Sigmoid colon (tissue), 4 donors: ENCODE measurements around the gene DES.
A peak's percentile ranks its signal among the peaks of the same experiment; 100 is the strongest.

Source experiments
- CTCF ChIP-seq, 4 experiments: fragments of 450-650 bp in 3 of 4; fragments of 200-600 bp in 1 of 4; IDR thresholded peaks; one replicate each; pipeline ENCODE4 v1.5.1; 2016 to 2019; ENCODE audit warnings: antibody characterized with exemption in 4 of 4, mild to moderate bottlenecking in 3 of 4, moderate library complexity in 2 of 4
- EP300 ChIP-seq, 4 donors: sonication (generic); formaldehyde crosslinking; IDR thresholded peaks; one replicate each; pipeline ENCODE4 v1.6.1; 2017; ENCODE audit warnings: antibody characterized with exemption in 4 of 4
- POLR2A ChIP-seq, 2 donors: fragments of 450-650 bp; IDR thresholded peaks; one replicate each; pipeline ENCODE4 v1.6.1; 2016; ENCODE audit warnings: antibody characterized with exemption in 2 of 2, mild to moderate bottlenecking in 2 of 2, moderate library complexity in 2 of 2
- POLR2AphosphoS5 ChIP-seq, 4 donors: sonication (generic); formaldehyde crosslinking; IDR thresholded peaks; one replicate each; pipeline ENCODE4 v1.6.1; 2017; ENCODE audit warnings: antibody characterized with exemption in 4 of 4

- TF ChIP-seq POLR2AphosphoS5 (IDR thresholded peaks at IDR 0.05) (no peak), EP300 (IDR thresholded peaks at IDR 0.05) (no peak), CTCF (IDR thresholded peaks at IDR 0.05) (no peak), POLR2A (IDR thresholded peaks at IDR 0.05) (peak in 1 of 2 donors; percentile 0)
Observed at GRCh38 chr2:219434468-219434717, 16.2 kb downstream of the DES start.
